ENCODE measurements around the gene PAM.

Gene PAM

DNA sequence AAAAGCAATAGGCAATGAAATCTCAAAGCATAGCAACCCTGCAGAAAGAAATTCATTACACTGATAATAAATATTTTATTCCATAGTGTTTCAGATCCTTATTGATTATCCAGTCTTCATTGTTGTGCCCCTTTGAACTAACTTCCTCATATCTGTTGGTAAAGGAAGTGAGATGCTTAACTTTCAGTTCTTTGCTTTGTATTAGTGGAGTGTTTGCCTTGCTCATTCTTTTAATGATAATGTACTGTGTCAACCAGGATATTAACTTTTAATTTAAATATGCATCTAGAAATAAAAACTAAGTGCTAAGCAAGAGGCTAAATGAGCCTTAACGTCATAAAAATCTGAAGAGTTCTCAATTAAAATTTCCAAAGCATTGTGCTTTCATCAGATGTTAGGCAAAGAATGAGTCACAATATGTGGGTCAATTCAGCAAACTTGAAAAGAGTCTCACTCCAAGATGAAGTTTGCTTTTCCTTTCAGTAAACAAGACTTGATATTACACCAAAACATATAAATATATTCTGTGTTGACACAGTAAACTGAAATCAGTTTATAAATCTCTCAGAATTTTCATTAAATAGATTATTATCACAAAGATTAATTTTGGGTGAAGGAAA is 258.9 kb downstream of the PAM start:
- Histone ChIP-seq H3K9ac (ENCODE audit: low read length) (no peak overlapping the region), H3K36me3 (ENCODE audit: control insufficient read depth, insufficient read depth, low read length) (no peaks in the 10 kb centered on the region), H3K27me3 (ENCODE audit: control insufficient read depth, insufficient read depth, low read length) (no peaks in the 10 kb centered on the region), H3K9me3 (ENCODE audit: control insufficient read depth, low read length) (no peaks in the 10 kb centered on the region), H3K4me1 (ENCODE audit: control insufficient read depth, insufficient read depth, low read length) (no peaks in the 10 kb centered on the region), H3K4me3 (ENCODE audit: low read length) (no peak overlapping the region)

DNA sequence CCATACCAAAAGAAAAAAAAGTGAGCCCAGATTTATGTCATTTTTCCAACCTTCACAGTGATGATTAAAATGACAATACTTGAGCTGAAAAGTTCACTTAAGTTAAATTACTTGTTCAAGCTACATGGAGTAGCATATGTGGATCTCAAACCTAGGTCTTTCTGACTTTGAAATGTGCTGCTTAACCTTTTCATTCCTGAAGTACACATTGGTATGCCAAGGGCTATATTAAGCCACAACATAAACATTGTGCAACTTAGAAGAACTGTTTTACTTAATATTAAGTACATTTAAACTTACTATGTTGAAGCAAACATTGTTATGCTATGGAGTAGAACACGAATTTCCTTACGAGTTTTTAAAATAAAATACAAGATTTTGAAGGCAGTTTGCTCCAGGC is 259.9 kb downstream of the PAM start:
- Histone ChIP-seq H3K9me3 (ENCODE audit: control insufficient read depth, low read length) (no peaks in the 10 kb centered on the region), H3K27me3 (ENCODE audit: control insufficient read depth, insufficient read depth, low read length) (no peaks in the 10 kb centered on the region), H3K4me1 (ENCODE audit: control insufficient read depth, insufficient read depth, low read length) (no peaks in the 10 kb centered on the region), H3K4me3 (ENCODE audit: low read length) (no peak overlapping the region), H3K9ac (ENCODE audit: low read length) (no peak overlapping the region), H3K36me3 (ENCODE audit: control insufficient read depth, insufficient read depth, low read length) (no peaks in the 10 kb centered on the region)

DNA sequence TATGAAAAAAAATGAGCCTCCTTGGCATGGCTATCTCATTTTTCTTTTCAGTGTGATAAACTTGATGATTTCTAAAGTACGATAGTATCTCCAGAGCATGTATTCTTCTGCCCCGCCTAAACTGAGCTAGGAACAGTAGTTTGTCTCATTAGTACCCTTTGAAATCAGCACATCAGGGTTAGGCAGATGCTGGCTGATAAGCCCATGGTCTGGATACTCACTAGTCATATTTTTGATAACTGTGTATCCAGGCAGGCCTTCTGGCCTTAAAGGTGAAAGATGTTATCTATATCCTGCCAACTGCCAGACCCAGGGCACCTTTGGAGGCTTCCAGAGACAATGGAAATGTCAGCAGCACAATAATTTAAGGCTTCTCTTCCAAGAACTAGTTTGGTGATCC is 261.1 kb downstream of the PAM start:
- H3K4me1 ChIP-seq (ENCODE audit: control insufficient read depth, insufficient read depth, low read length) = no peaks in the 10 kb centered on the region
- H3K4me3 ChIP-seq (ENCODE audit: low read length) = no peak overlapping the region
- no peak overlapping the region for H3K9ac ChIP-seq (ENCODE audit: low read length)
- no peaks in the 10 kb centered on the region for H3K27me3 ChIP-seq (ENCODE audit: control insufficient read depth, insufficient read depth, low read length)
- no peaks in the 10 kb centered on the region for H3K9me3 ChIP-seq (ENCODE audit: control insufficient read depth, low read length)
- no peaks in the 10 kb centered on the region for H3K36me3 ChIP-seq (ENCODE audit: control insufficient read depth, insufficient read depth, low read length)

DNA sequence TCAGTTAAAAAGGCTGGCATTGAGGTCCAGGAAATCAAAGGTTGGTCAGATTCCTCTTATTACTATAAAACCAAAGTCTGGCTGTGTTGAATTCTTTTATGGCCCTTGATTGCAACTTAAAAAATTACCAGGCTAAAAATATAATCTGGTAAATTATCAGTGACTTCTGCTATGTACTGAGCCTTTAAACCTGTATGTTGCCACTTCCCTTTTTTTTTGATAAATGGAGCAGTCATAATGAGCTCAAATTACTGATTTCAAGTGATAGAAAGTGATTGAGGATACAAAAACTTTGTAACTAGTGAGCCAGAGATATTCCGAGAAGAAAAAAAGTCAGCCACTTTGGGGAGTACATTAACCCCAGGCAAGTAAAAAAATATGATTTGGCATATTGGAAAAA is 264.7 kb downstream of the PAM start:
- Histone ChIP-seq H3K4me3 (ENCODE audit: low read length) (no peak overlapping the region), H3K4me1 (ENCODE audit: control insufficient read depth, insufficient read depth, low read length) (no peaks in the 10 kb centered on the region), H3K9me3 (ENCODE audit: control insufficient read depth, low read length) (no peaks in the 10 kb centered on the region), H3K36me3 (ENCODE audit: control insufficient read depth, insufficient read depth, low read length) (no peaks in the 10 kb centered on the region), H3K27me3 (ENCODE audit: control insufficient read depth, insufficient read depth, low read length) (no peaks in the 10 kb centered on the region), H3K9ac (ENCODE audit: low read length) (no peak overlapping the region)

DNA sequence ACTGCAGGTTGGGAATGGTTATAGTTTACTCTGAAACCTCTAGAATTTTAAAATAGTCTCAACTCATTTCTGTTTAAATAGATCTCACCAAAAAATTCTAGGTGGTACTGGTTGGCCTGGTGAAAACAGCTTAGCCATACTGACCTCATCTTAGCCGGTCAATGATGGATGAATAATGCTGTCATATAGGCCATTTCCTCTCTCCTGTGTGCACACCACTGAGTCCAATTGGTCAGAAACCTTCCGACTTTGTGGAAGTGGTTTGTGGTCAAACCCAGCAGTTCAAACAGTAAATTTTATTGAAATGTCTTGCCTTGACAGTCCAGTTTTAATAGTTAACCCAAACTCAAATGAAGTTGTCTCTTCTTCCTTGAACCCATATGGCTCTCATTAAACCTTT is 266.2 kb downstream of the PAM start:
- Histone ChIP-seq H3K4me3 (ENCODE audit: low read length) (no peak overlapping the region), H3K27me3 (ENCODE audit: control insufficient read depth, insufficient read depth, low read length) (no peaks in the 10 kb centered on the region), H3K9me3 (ENCODE audit: control insufficient read depth, low read length) (no peaks in the 10 kb centered on the region), H3K4me1 (ENCODE audit: control insufficient read depth, insufficient read depth, low read length) (no peaks in the 10 kb centered on the region), H3K36me3 (ENCODE audit: control insufficient read depth, insufficient read depth, low read length) (no peaks in the 10 kb centered on the region), H3K9ac (ENCODE audit: low read length) (no peak overlapping the region)

DNA sequence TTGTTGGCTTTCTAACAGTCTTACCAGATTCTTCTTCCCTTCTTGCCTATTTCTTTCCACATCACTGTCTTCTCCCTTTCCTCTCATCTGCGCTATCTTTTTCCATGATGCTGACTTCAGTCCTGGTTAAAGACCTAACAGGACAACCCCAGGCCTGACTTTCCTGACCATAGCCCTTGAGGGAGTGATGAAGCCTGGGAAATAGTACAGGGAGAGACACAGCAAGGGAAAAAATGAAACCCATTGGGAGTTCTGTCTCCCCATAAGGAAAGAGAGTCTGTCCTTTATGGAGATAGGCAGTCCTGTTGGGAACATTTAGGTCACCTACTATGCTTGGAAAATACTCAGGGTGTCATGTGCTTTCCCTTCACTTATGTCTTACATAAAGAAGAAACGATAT is 272.2 kb downstream of the PAM start:
- Histone ChIP-seq H3K4me3 (ENCODE audit: low read length) (no peak overlapping the region), H3K36me3 (ENCODE audit: control insufficient read depth, insufficient read depth, low read length) (no peaks in the 10 kb centered on the region), H3K9me3 (ENCODE audit: control insufficient read depth, low read length) (no peaks in the 10 kb centered on the region), H3K4me1 (ENCODE audit: control insufficient read depth, insufficient read depth, low read length) (no peaks in the 10 kb centered on the region), H3K9ac (ENCODE audit: low read length) (no peak overlapping the region), H3K27me3 (ENCODE audit: control insufficient read depth, insufficient read depth, low read length) (no peaks in the 10 kb centered on the region)

DNA sequence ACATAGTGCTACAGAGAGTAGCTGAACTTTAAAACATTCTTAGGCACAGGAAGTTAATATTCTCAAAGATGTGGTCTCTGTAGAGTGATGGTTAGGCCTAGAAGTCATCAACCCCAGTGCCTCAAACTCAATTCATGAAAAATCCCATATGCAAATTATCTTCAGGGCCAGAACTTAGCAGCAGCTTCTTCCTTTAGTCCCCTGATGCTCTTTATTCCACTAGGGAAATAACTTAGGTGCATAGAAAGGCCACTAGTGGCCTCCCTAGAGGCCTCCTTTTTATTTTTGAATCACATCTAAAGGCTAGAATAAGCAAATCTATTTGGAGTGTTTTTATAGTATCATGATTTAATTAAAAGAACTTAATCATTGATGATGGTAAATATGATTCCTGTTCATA is 276.5 kb downstream of the PAM start:
- Histone ChIP-seq H3K36me3 (ENCODE audit: control insufficient read depth, insufficient read depth, low read length) (no peaks in the 10 kb centered on the region), H3K4me3 (ENCODE audit: low read length) (no peak overlapping the region), H3K4me1 (ENCODE audit: control insufficient read depth, insufficient read depth, low read length) (no peaks in the 10 kb centered on the region), H3K9ac (ENCODE audit: low read length) (no peak overlapping the region), H3K9me3 (ENCODE audit: control insufficient read depth, low read length) (no peaks in the 10 kb centered on the region), H3K27me3 (ENCODE audit: control insufficient read depth, insufficient read depth, low read length) (no peaks in the 10 kb centered on the region)

DNA sequence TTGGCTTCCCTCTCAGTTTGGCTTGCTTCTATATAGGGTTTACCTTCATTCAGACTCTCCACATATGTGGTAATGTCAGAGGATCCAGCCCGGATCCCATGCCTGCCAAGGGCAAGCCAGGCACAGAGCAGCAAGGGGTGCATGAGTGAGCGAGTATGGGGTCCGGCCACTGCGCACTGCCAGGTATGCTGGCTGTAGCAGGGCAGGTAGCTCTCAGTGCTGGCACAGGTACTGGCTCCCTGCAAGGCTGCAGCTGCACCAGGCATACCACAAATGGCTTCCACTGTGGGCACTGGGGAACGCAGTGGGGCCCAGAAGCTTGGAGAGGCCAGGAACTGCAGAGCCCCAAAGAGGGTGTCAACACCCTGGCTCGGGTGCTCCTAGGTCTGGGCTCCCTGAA is 278.6 kb downstream of the PAM start:
- Histone ChIP-seq H3K4me3 (ENCODE audit: low read length) (no peak overlapping the region), H3K4me1 (ENCODE audit: control insufficient read depth, insufficient read depth, low read length) (no peaks in the 10 kb centered on the region), H3K9ac (ENCODE audit: low read length) (no peak overlapping the region), H3K36me3 (ENCODE audit: control insufficient read depth, insufficient read depth, low read length) (no peaks in the 10 kb centered on the region), H3K9me3 (ENCODE audit: control insufficient read depth, low read length) (no peaks in the 10 kb centered on the region), H3K27me3 (ENCODE audit: control insufficient read depth, insufficient read depth, low read length) (no peaks in the 10 kb centered on the region)

DNA sequence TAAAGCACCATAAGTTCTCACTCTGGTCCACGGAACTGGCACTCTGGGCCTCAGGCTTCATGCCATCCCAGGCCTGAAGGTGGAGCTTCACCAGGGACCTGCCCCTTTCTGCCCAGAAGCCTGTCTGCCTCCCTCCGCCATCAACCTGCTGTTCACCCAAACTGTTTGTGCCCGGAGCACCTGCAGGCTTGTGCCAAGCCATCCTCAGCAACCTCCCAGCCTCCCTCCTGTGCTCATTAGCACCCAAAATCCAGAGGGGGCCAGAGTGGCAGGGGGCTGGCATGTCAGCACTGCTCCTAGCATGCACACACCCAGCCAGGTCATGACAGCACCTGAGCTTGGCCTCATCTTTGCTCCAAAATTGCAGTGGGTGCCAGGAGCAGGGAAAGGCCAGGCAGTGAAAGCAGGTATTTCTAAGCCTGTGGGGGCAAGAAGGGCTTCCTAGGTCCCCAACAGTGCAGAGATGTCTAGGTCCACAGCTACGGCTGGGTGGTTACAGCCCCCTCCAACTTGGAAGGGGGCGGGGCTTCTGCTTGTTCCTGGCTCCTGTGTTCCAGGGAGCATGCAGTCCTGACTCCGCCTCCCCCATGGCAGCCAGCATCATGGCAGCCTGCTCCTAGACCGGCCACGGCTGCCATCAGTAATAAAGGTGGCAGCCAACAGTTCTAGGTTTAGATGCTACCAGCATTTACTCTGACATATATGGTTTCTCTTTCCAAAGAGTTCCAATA is 279.7 kb downstream of the PAM start:
- H3K9ac ChIP-seq (ENCODE audit: low read length) = no peak overlapping the region
- H3K9me3 ChIP-seq (ENCODE audit: control insufficient read depth, low read length) = no peaks in the 10 kb centered on the region
- no peaks in the 10 kb centered on the region for H3K27me3 ChIP-seq (ENCODE audit: control insufficient read depth, insufficient read depth, low read length)
- H3K4me3 ChIP-seq (ENCODE audit: low read length) = no peak overlapping the region
- H3K4me1 ChIP-seq (ENCODE audit: control insufficient read depth, insufficient read depth, low read length) = no peaks in the 10 kb centered on the region
- H3K36me3 ChIP-seq (ENCODE audit: control insufficient read depth, insufficient read depth, low read length) = no peaks in the 10 kb centered on the region

DNA sequence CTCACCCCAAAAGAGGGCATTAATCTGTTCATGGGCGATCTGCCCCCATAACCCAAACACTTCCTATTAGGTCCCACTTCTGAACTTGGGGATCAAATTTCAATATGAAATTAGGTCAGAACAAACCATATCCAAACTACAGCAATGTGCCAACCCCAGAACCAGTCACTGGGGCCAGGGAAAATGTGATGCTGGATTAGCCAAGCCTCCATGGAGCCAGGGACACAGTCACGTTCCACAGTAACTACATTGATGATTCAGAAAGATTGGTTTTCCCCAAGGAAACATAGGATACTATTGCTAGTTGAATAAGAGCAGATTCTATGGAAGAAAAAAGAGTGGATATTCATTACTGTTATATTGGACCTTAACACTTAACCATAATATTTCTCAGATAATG is 280.6 kb downstream of the PAM start:
- Histone ChIP-seq H3K9me3 (ENCODE audit: control insufficient read depth, low read length) (no peaks in the 10 kb centered on the region), H3K4me1 (ENCODE audit: control insufficient read depth, insufficient read depth, low read length) (no peaks in the 10 kb centered on the region), H3K4me3 (ENCODE audit: low read length) (no peak overlapping the region), H3K36me3 (ENCODE audit: control insufficient read depth, insufficient read depth, low read length) (no peaks in the 10 kb centered on the region), H3K27me3 (ENCODE audit: control insufficient read depth, insufficient read depth, low read length) (no peaks in the 10 kb centered on the region), H3K9ac (ENCODE audit: low read length) (no peak overlapping the region)

DNA sequence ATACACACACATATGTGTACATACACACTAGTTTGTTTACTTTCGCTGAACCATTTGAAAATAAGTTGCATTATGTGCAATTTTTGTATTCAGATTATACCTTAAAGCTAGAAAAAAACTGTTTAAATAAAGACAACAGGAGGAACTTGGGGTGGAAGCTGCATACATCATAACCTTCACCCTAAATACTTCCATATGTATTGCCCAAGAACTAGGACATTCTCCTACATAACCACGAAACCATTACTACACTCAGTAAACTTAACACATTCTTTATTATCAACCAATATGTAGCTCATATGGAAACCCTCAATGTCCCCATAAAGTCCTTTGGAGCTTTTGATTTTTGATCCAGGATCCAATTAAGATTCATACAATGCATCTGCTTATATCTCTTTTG is 281.5 kb downstream of the PAM start:
- no peaks in the 10 kb centered on the region for H3K9me3 ChIP-seq (ENCODE audit: control insufficient read depth, low read length)
- H3K9ac ChIP-seq (ENCODE audit: low read length) = no peak overlapping the region
- no peaks in the 10 kb centered on the region for H3K36me3 ChIP-seq (ENCODE audit: control insufficient read depth, insufficient read depth, low read length)
- H3K4me1 ChIP-seq (ENCODE audit: control insufficient read depth, insufficient read depth, low read length) = no peaks in the 10 kb centered on the region
- no peak overlapping the region for H3K4me3 ChIP-seq (ENCODE audit: low read length)
- H3K27me3 ChIP-seq (ENCODE audit: control insufficient read depth, insufficient read depth, low read length) = no peaks in the 10 kb centered on the region

DNA sequence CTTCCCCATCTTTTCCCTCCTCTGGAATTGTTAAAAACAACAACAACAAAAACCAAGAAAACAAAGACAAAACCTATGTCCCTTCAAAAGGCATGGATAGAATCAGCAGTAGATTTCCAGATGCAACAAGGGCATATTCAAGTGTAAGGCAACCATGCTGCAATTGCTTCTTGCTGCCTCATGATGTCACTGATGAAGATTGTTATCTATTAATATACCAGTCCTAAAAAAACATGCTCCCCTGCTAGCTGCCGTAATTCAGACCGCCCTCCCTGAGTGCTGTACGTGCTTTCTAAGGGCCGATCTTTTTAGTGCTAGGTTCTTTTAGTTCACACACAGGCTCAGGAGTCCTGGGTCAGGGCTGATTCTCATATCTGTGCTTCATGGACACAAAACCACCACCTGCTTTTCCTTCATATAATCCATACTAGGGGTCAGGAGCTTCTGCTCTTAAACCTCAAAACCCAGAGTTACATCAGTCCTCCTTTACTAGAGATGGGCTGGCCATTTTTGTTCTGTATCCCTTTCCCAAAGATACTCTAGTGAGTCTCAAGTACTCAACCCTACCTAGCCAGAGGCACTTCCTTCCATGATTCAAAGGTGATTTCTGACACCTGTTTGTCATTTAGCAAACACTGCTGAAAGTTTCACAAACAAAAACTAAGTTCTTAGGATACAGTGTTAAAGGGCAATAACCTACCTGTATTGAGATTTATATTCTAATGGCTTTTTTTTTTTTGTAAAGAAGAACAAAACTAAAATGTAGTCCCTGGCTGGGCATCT is 282.8 kb downstream of the PAM start:
- Histone ChIP-seq H3K36me3 (ENCODE audit: control insufficient read depth, insufficient read depth, low read length) (no peaks in the 10 kb centered on the region), H3K9me3 (ENCODE audit: control insufficient read depth, low read length) (no peaks in the 10 kb centered on the region), H3K4me1 (ENCODE audit: control insufficient read depth, insufficient read depth, low read length) (no peaks in the 10 kb centered on the region), H3K4me3 (ENCODE audit: low read length) (no peak overlapping the region), H3K9ac (ENCODE audit: low read length) (no peak overlapping the region), H3K27me3 (ENCODE audit: control insufficient read depth, insufficient read depth, low read length) (no peaks in the 10 kb centered on the region)

Data from mucosa of stomach (tissue), 1 donor.